HepG2 (cell line): Measurements from ENCODE around the gene DCTN4. TPM values are rescaled to one million over a fixed set of nuclear protein-coding genes. Genes with fewer than 3 reads are reported as not detected.

Source experiments
- AGO1 ChIP-seq: fragments of 200-400 bp; formaldehyde crosslinking; IDR thresholded peaks from 2 replicates; pipeline ENCODE4 v1.6.1; 2017; ENCODE audit warnings: mild to moderate bottlenecking, low read depth, low read length, moderate library complexity; ENCODE audit not compliant: poor library complexity, severe bottlenecking
- ATF7-NPFF ChIP-seq: sonication (generic); formaldehyde crosslinking; IDR thresholded peaks from 2 replicates; pipeline ENCODE4 v1.8.1; 2023; ENCODE audit warnings: mild to moderate bottlenecking, low read depth, missing genetic modification reagents, moderate library complexity
- BATF2 ChIP-seq: sonication (generic); formaldehyde crosslinking; IDR thresholded peaks from 2 replicates; pipeline ENCODE4 v1.8.0; 2022; ENCODE audit warnings: mild to moderate bottlenecking, missing genetic modification reagents, moderate library complexity
- BRD4 ChIP-seq: sonication (generic); formaldehyde crosslinking; IDR thresholded peaks from 2 replicates; pipeline ENCODE4 v1.4.0; 2020; ENCODE audit warnings: missing genetic modification reagents
- JUND ChIP-seq: sonication (generic); formaldehyde crosslinking; IDR thresholded peaks from 2 replicates; pipeline ENCODE4 v1.8.0; 2022; ENCODE audit warnings: mild to moderate bottlenecking, missing genetic modification reagents
- KLF11 ChIP-seq: IDR thresholded peaks from 2 replicates; pipeline ENCODE4 v1.6.1; 2016; ENCODE audit warnings: missing compliant biosample characterization
- SCMH1 ChIP-seq: sonication (generic); formaldehyde crosslinking; IDR thresholded peaks from 2 replicates; pipeline ENCODE4 v1.9.0; 2021; ENCODE audit warnings: missing genetic modification reagents, mild to moderate bottlenecking, borderline replicate concordance
- SP1 ChIP-seq, 2 experiments: fragments of 450-650 bp in 1 of 2; sonication (generic) in 1 of 2; formaldehyde crosslinking in 1 of 2; IDR thresholded peaks; 2 replicates each; pipeline versions ENCODE4 v1.4.0 to v1.6.1; 2016 to 2020; ENCODE audit warnings: missing genetic modification reagents in 1 of 2
- TIGD3 ChIP-seq: sonication (generic); formaldehyde crosslinking; IDR thresholded peaks from 2 replicates; pipeline ENCODE4 v1.5.1; 2020; ENCODE audit warnings: mild to moderate bottlenecking, missing genetic modification reagents, borderline replicate concordance
- XRCC5 ChIP-seq: fragments of 200-400 bp; formaldehyde crosslinking; optimal IDR thresholded peaks from 2 replicates; pipeline ENCODE3; 2017; ENCODE audit warnings: mild to moderate bottlenecking, low read length
- ZBTB46 ChIP-seq: sonication (generic); formaldehyde crosslinking; IDR thresholded peaks from 2 replicates; pipeline ENCODE4 v1.4.0; 2020; ENCODE audit warnings: mild to moderate bottlenecking, missing genetic modification reagents, borderline replicate concordance
- ZMYM2 ChIP-seq: sonication (generic); formaldehyde crosslinking; IDR thresholded peaks from 2 replicates; pipeline ENCODE4 v1.8.0; 2022; ENCODE audit warnings: mild to moderate bottlenecking, missing genetic modification reagents
- ZNF276 ChIP-seq: sonication (generic); formaldehyde crosslinking; IDR thresholded peaks from 2 replicates; pipeline ENCODE4 v1.4.0; 2020; ENCODE audit warnings: mild to moderate bottlenecking, low read depth, missing genetic modification reagents
- ZNF530 ChIP-seq: sonication (generic); formaldehyde crosslinking; IDR thresholded peaks from 2 replicates; pipeline ENCODE4 v1.5.0; 2020; ENCODE audit warnings: low read depth, mild to moderate bottlenecking, missing genetic modification reagents
- ZNF558 ChIP-seq: sonication (generic); formaldehyde crosslinking; IDR thresholded peaks from 2 replicates; pipeline ENCODE4 v1.9.0; 2022; ENCODE audit warnings: mild to moderate bottlenecking, missing genetic modification reagents, borderline replicate concordance
- ZNF589 ChIP-seq: sonication (generic); formaldehyde crosslinking; conservative IDR thresholded peaks from 2 replicates; pipeline ENCODE4 v1.8.0; 2022; ENCODE audit warnings: mild to moderate bottlenecking, moderate library complexity, missing genetic modification reagents
- ZNF614 ChIP-seq: IDR thresholded peaks from 2 replicates; pipeline ENCODE4 v1.6.1; 2018; ENCODE audit warnings: missing biosample characterization, missing genetic modification reagents, inconsistent platforms, borderline replicate concordance
- ZNF639 ChIP-seq: conservative IDR thresholded peaks from 2 replicates; pipeline ENCODE4 v1.6.1; 2018; ENCODE audit warnings: missing genetic modification reagents
- ZNF674 ChIP-seq: sonication (generic); formaldehyde crosslinking; IDR thresholded peaks from 2 replicates; pipeline ENCODE4 v1.5.0; 2020; ENCODE audit warnings: low read depth, mild to moderate bottlenecking, missing genetic modification reagents
- ZNF747 ChIP-seq: sonication (generic); formaldehyde crosslinking; IDR thresholded peaks from 2 replicates; pipeline ENCODE4 v1.8.1; 2023; ENCODE audit warnings: missing genetic modification reagents, mild to moderate bottlenecking, borderline replicate concordance
- ZNF878 ChIP-seq: sonication (generic); formaldehyde crosslinking; IDR thresholded peaks from 2 replicates; pipeline ENCODE4 v1.8.1; 2023; ENCODE audit warnings: mild to moderate bottlenecking, missing genetic modification reagents, moderate library complexity
- polyA plus RNA-seq, 8 experiments: library from polyadenylated mRNA; depleted of rRNA in 3 of 8; stranded (reverse) in 7 of 8; unstranded in 1 of 8; fragments of >200 nt; fragmentation: Illumina TruSeq in 4 of 8; extraction: Trizol in 4 of 8; gene quantifications; 2 replicates each; pipeline versions ENCODE4 v1.2.1 to v1.2.3, GENCODE V29; 2011 to 2016; ENCODE audit warnings: low read depth in 4 of 8, missing spikeins in 1 of 8, mixed read lengths in 1 of 8; ENCODE audit not compliant: insufficient read depth in 1 of 8
- total RNA-seq, 5 experiments: library from RNA; depleted of rRNA; stranded (reverse); fragments of >200 nt; fragmentation: Illumina TruSeq; extraction: Trizol; gene quantifications; 2 replicates each; pipeline ENCODE4 v1.2.3, GENCODE V29; 2016; ENCODE audit warnings: low read depth in 1 of 5

Gene DCTN4
- total and polyA plus RNA-seq, 2 of the 13 experiments (the other 11 are each of a cell fraction or from before 2014, with no cell fraction given) = 24.1 to 26.9 TPM

- TF ChIP-seq TIGD3 (CRISPR knock-in tag) = no peak
- no peak for TF ChIP-seq SCMH1
- 0 out of 2 replicates have a peak, but pooled peaks have one; percentile 41 for TF ChIP-seq JUND (CRISPR knock-in tag)
- peak; percentile 72; the same call in 1 of the 2 replicates for TF ChIP-seq ZMYM2 (CRISPR knock-in tag)
- TF ChIP-seq ZNF558 (CRISPR knock-in tag) = 0 out of 2 replicates have a peak, but pooled peaks have one; percentile 54
- TF ChIP-seq ZNF589 (CRISPR knock-in tag) = no peak; the same call in 1 of the 2 replicates
- TF ChIP-seq ZBTB46 (CRISPR knock-in tag) = no peak
- TF ChIP-seq ZNF276 = no peak
- peak; percentile 73 for TF ChIP-seq XRCC5
- no peak for TF ChIP-seq AGO1
- peak; percentile 69; the same call in 1 of the 2 replicates for TF ChIP-seq ATF7-NPFF
- TF ChIP-seq ZNF639 (CRISPR knock-in tag) = peak; percentile 51
- TF ChIP-seq BATF2 (CRISPR knock-in tag) = peak; percentile 41; the same call in 1 of the 2 replicates
- TF ChIP-seq ZNF530 (CRISPR knock-in tag) = 0 out of 2 replicates have a peak, but pooled peaks have one; percentile 44
- TF ChIP-seq ZNF878 (CRISPR knock-in tag) = 0 out of 2 replicates have a peak, but pooled peaks have one; percentile 17
- 0 out of 2 replicates have a peak, but pooled peaks have one; percentile 51 for TF ChIP-seq ZNF674 (CRISPR knock-in tag)
- no peak for TF ChIP-seq KLF11
- TF ChIP-seq ZNF747 = no peak
- peak; percentile 75; the same call in 1 of the 2 replicates for TF ChIP-seq ZNF614 (CRISPR knock-in tag)
- TF ChIP-seq SP1 (IDR thresholded peaks at IDR 0.05) = no peak
- TF ChIP-seq SP1 (CRISPR knock-in tag; IDR thresholded peaks at IDR 0.05) = peak; percentile 46; the same call in 1 of the 2 replicates
- no peak for TF ChIP-seq BRD4 (CRISPR knock-in tag)
These were observed 19.9 kb upstream of the DCTN4 start, which contains the start of gene SMIM3 (continued) for GRCh38 chr5:150778517-150779396.
